Keratinocyte (primary cell): Measurements from ENCODE around the gene GNB1L. TPM values are rescaled to one million over a fixed set of nuclear protein-coding genes. Genes with fewer than 3 reads are reported as not detected.
"Not testable (repeated sequence)": the region's sequence is repeated elsewhere in the genome, so short reads cannot be mapped to it uniquely, and the experiment has no call there.

ENCODE experiments used
- DNase-seq: peaks from one replicate; pipeline ENCODE4 v3.0.0-alpha.2; 2011; ENCODE audit warnings: low read depth, missing footprints, low spot score
- FAIRE-seq: peaks from 2 replicates; lab custom pipeline; 2011; peaks lifted over from hg19 to GRCh38; lab: Jason Lieb, UNC
- H2AFZ ChIP-seq: 2 replicates; pipeline ENCODE4 v1.6.0; 2012; ENCODE audit warnings: low read length, control low read depth, inconsistent platforms; ENCODE audit not compliant: control insufficient read depth
- H3K27ac ChIP-seq: 2 replicates; pipeline ENCODE4 v1.5.1; 2011; ENCODE audit warnings: low read length; ENCODE audit not compliant: control insufficient read depth, insufficient read depth
- H3K27me3 ChIP-seq: 3 replicates; pipeline ENCODE4 v1.6.0; 2011; ENCODE audit warnings: low read length; ENCODE audit not compliant: control insufficient read depth, insufficient read depth; ENCODE audit errors: extremely low read depth
- H3K36me3 ChIP-seq, 2 experiments: 2 replicates in 1 of 2; 3 replicates in 1 of 2; pipeline ENCODE4 v1.5.1; 2011; ENCODE audit warnings: low read length in 2 of 2, mild to moderate bottlenecking in 1 of 2; ENCODE audit not compliant: control insufficient read depth in 2 of 2, insufficient read depth in 2 of 2; ENCODE audit errors: extremely low read depth in 1 of 2
- H3K4me1 ChIP-seq: 3 replicates; pipeline ENCODE4 v1.5.1; 2011; ENCODE audit warnings: low read length; ENCODE audit not compliant: control insufficient read depth, insufficient read depth; ENCODE audit errors: extremely low read depth
- H3K4me2 ChIP-seq: 3 replicates; pipeline ENCODE4 v1.6.0; 2011; ENCODE audit warnings: low read depth, low read length; ENCODE audit not compliant: control insufficient read depth, insufficient read depth; ENCODE audit errors: extremely low read depth
- H3K4me3 ChIP-seq, 3 experiments: fragments of 200-600 bp in 1 of 3; sonication (generic) in 1 of 3; 2 replicates in 2 of 3; 3 replicates in 1 of 3; pipeline ENCODE4 v1.5.1; 2011 to 2016; ENCODE audit warnings: low read length in 3 of 3, mild to moderate bottlenecking in 3 of 3, control low read depth in 2 of 3, inconsistent platforms in 1 of 3, low read depth in 1 of 3, mixed read lengths in 1 of 3, mixed run types in 1 of 3, moderate library complexity in 1 of 3; ENCODE audit not compliant: control insufficient read depth in 2 of 3, insufficient read depth in 2 of 3; ENCODE audit errors: extremely low read depth in 1 of 3
- H3K79me2 ChIP-seq: 2 replicates; pipeline ENCODE4 v1.6.0; 2012; ENCODE audit warnings: low read length; ENCODE audit not compliant: control insufficient read depth, insufficient read depth
- H3K9ac ChIP-seq: 3 replicates; pipeline ENCODE4 v1.6.0; 2011; ENCODE audit warnings: low read length; ENCODE audit not compliant: control insufficient read depth, insufficient read depth; ENCODE audit errors: extremely low read depth
- H3K9me1 ChIP-seq: 3 replicates; pipeline ENCODE4 v1.6.0; 2011; ENCODE audit warnings: low read length; ENCODE audit not compliant: control insufficient read depth, insufficient read depth; ENCODE audit errors: extremely low read depth
- H3K9me3 ChIP-seq: 2 replicates; pipeline ENCODE4 v1.5.1; 2012; ENCODE audit warnings: low read depth, low read length; ENCODE audit not compliant: control insufficient read depth
- H4K20me1 ChIP-seq: 3 replicates; pipeline ENCODE4 v1.6.0; 2011; ENCODE audit warnings: low read length; ENCODE audit not compliant: control insufficient read depth, insufficient read depth; ENCODE audit errors: extremely low read depth
- EZH2 ChIP-seq: IDR thresholded peaks from one replicate; pipeline ENCODE4 v1.6.1; 2012; ENCODE audit warnings: inconsistent platforms, mild to moderate bottlenecking, low read length, moderate library complexity
- dilution Hi-C: fragments of 300-500 bp; cut with MboI; formaldehyde crosslinking; loops from one replicate; pipeline ENCODE4 v1.7.0; 2020; ENCODE audit warnings: low sequenced_read_pairs; ENCODE audit not compliant: extremely low pct_ligation_motif_present
- polyA plus RNA-seq, 5 experiments: library from polyadenylated mRNA; depleted of rRNA in 3 of 5; stranded (reverse) in 3 of 5; stranded (forward) in 1 of 5; unstranded in 1 of 5; fragments of >200 nt; gene quantifications; 1 replicate in 1 of 5; 2 replicates in 3 of 5; 3 replicates in 1 of 5; pipeline versions ENCODE4 v1.2.1 to v1.2.3, GENCODE V29; 2011 to 2012; ENCODE audit warnings: missing spikeins in 2 of 5, low read depth in 1 of 5, low replicate concordance in 1 of 5
- TF ChIP-seq, protein P1 (sequence below), 3 experiments: IDR thresholded peaks in 1 of 3; conservative IDR thresholded peaks in 1 of 3; optimal IDR thresholded peaks in 1 of 3; 2 replicates in 2 of 3; 3 replicates in 1 of 3; pipeline versions ENCODE3 to v1.5.1; 2011; ENCODE audit warnings: low read length in 3 of 3, mild to moderate bottlenecking in 3 of 3, moderate library complexity in 2 of 3, control low read depth in 1 of 3, inconsistent platforms in 1 of 3; ENCODE audit not compliant: insufficient read depth in 2 of 3; ENCODE audit errors: extremely low read depth in 1 of 3

The GNB1L gene
- polyA plus RNA-seq, 1 donor (not counting 4 experiments of a cell fraction or from before 2014, with no cell fraction given): 2.0 TPM

GRCh38 chr22:19832476-19833108, 22.1 kb downstream of the GNB1L start:
- no peak overlapping the region for H3K9ac ChIP-seq
- dilution Hi-C loops: no loop called here
- H3K27me3 ChIP-seq: no peaks in the 10 kb centered on the region
- no peak overlapping the region for H3K27ac ChIP-seq
- no peaks in the 10 kb centered on the region for H4K20me1 ChIP-seq
- H3K9me3 ChIP-seq: no peaks in the 10 kb centered on the region
- no peak overlapping the region for H3K4me3 ChIP-seq
- H2AFZ ChIP-seq: peak overlapping the region; percentile 7
- FAIRE-seq: no peak
- H3K9me1 ChIP-seq: no peaks in the 10 kb centered on the region
- H3K4me1 ChIP-seq: peaks cover 5% of the 10 kb centered on the region
- H3K36me3 ChIP-seq: no peaks in the 10 kb centered on the region
- TF ChIP-seq, protein P1, sequence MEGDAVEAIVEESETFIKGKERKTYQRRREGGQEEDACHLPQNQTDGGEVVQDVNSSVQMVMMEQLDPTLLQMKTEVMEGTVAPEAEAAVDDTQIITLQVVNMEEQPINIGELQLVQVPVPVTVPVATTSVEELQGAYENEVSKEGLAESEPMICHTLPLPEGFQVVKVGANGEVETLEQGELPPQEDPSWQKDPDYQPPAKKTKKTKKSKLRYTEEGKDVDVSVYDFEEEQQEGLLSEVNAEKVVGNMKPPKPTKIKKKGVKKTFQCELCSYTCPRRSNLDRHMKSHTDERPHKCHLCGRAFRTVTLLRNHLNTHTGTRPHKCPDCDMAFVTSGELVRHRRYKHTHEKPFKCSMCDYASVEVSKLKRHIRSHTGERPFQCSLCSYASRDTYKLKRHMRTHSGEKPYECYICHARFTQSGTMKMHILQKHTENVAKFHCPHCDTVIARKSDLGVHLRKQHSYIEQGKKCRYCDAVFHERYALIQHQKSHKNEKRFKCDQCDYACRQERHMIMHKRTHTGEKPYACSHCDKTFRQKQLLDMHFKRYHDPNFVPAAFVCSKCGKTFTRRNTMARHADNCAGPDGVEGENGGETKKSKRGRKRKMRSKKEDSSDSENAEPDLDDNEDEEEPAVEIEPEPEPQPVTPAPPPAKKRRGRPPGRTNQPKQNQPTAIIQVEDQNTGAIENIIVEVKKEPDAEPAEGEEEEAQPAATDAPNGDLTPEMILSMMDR (optimal IDR thresholded peaks at IDR 0.05 in 1 of 3, IDR thresholded peaks at IDR 0.05 in 1 of 3, conservative IDR thresholded peaks at IDR 0.05 in 1 of 3; ENCODE audit: extremely low read depth in 1 of 3, insufficient read depth in 2 of 3, low read length in 3 of 3): peak in 1 of 3 experiments; percentile 4
- no peak for TF ChIP-seq EZH2
- H3K4me2 ChIP-seq: no peak overlapping the region
- no peaks in the 10 kb centered on the region for H3K79me2 ChIP-seq
- DNase-seq: no peak

- H3K27me3 ChIP-seq, H3K79me2 ChIP-seq, H3K9me3 ChIP-seq, H2AFZ ChIP-seq, H3K4me3 ChIP-seq, dilution Hi-C loops, H4K20me1 ChIP-seq, H3K9me1 ChIP-seq, DNase-seq, H3K9ac ChIP-seq, H3K4me2 ChIP-seq, FAIRE-seq, H3K36me3 ChIP-seq, H3K27ac ChIP-seq, H3K4me1 ChIP-seq: not testable (repeated sequence)
These were observed 22.7 kb downstream of the GNB1L start for GRCh38 chr22:19831979-19832378.

- Histone ChIP-seq H3K9me3 (no peaks in the 10 kb centered on the region), H3K79me2 (no peaks in the 10 kb centered on the region), H2AFZ (no peak overlapping the region), H4K20me1 (no peaks in the 10 kb centered on the region), H3K27ac (no peak overlapping the region), H3K9me1 (no peaks in the 10 kb centered on the region), H3K36me3 (no peaks in the 10 kb centered on the region), H3K4me1 (peaks cover 5% of the 10 kb centered on the region), H3K27me3 (no peaks in the 10 kb centered on the region), H3K9ac (no peak overlapping the region), H3K4me2 (no peak overlapping the region), H3K4me3 (no peak overlapping the region)
- DNase-seq (no peak), FAIRE-seq (no peak)
- dilution Hi-C loops: no loop called here
- TF ChIP-seq, protein P1 (optimal IDR thresholded peaks at IDR 0.05 in 1 of 3, IDR thresholded peaks at IDR 0.05 in 1 of 3, conservative IDR thresholded peaks at IDR 0.05 in 1 of 3; ENCODE audit: extremely low read depth in 1 of 3, insufficient read depth in 2 of 3, low read length in 3 of 3): no peak
- no peak for TF ChIP-seq EZH2
These were observed 23.7 kb downstream of the GNB1L start for GRCh38 chr22:19831016-19831415.
